Measurements from ENCODE around the gene RARRES1.

The RARRES1 gene

GRCh38 chr3:158765518-158766205 is 33.4 kb upstream of the RARRES1 start:
- DNase-seq, result peak; percentile 31

- DNase-seq, result no peak
Observed at GRCh38 chr3:158763421-158763820, 31.2 kb upstream of the RARRES1 start.

- DNase-seq, result no peak
Observed at GRCh38 chr3:158762701-158763100, 30.4 kb upstream of the RARRES1 start.

GRCh38 chr3:158761350-158761749 is 29.1 kb upstream of the RARRES1 start:
- DNase-seq, result no peak

GRCh38 chr3:158755421-158755820 is 23.2 kb upstream of the RARRES1 start:
- DNase-seq, result no peak

GRCh38 chr3:158753854-158754253 is 21.6 kb upstream of the RARRES1 start:
- no peak for DNase-seq

GRCh38 chr3:158751316-158751715 is 19.1 kb upstream of the RARRES1 start:
- no peak for DNase-seq

GRCh38 chr3:158750016-158750415 is 17.8 kb upstream of the RARRES1 start:
- no peak for DNase-seq

- no peak for DNase-seq
Observed at GRCh38 chr3:158749526-158749925, 17.3 kb upstream of the RARRES1 start.

- peak; percentile 37 for DNase-seq
Observed at GRCh38 chr3:158748237-158748828, 16.1 kb upstream of the RARRES1 start.

- no peak for DNase-seq
Observed at GRCh38 chr3:158747417-158747816, 15.2 kb upstream of the RARRES1 start.

GRCh38 chr3:158745551-158745950 is 13.3 kb upstream of the RARRES1 start:
- no peak for DNase-seq

- DNase-seq, result no peak
Observed at GRCh38 chr3:158744567-158745288, 12.5 kb upstream of the RARRES1 start.

GRCh38 chr3:158743664-158744566 is 11.7 kb upstream of the RARRES1 start:
- DNase-seq, result no peak

- DNase-seq, result peak; percentile 73
Observed at GRCh38 chr3:158742871-158743663, 10.8 kb upstream of the RARRES1 start.

GRCh38 chr3:158739661-158740060 is 7.4 kb upstream of the RARRES1 start:
- DNase-seq, result no peak

GRCh38 chr3:158739078-158739477 is 6.8 kb upstream of the RARRES1 start:
- no peak for DNase-seq

- DNase-seq, result no peak
Observed at GRCh38 chr3:158738653-158739052, 6.4 kb upstream of the RARRES1 start.

GRCh38 chr3:158737976-158738615 is 5.8 kb upstream of the RARRES1 start:
- no peak for DNase-seq

GRCh38 chr3:158737410-158737809 is 5.2 kb upstream of the RARRES1 start:
- DNase-seq, result no peak

- DNase-seq, result no peak
Observed at GRCh38 chr3:158735296-158736033, 3.2 kb upstream of the RARRES1 start.
